OCI-LY1 (cell line): ENCODE results near the gene MUS81.
"Not testable (repeated sequence)": the region's sequence is repeated elsewhere in the genome, so short reads cannot be mapped to it uniquely, and the experiment has no call there.

Experiments
- H2AFZ ChIP-seq: fragments of 200-600 bp; sonication (generic), shearing (Covaris generic); 2 replicates; pipeline ENCODE4 v1.6.0; 2014; ENCODE audit warnings: antibody characterized with exemption, mild to moderate bottlenecking, low read length
- H3F3A ChIP-seq: fragments of 200-600 bp; sonication (generic), shearing (Covaris generic); 2 replicates; pipeline ENCODE4 v1.6.0; 2014; ENCODE audit warnings: mild to moderate bottlenecking, antibody characterized with exemption, low read length, moderate library complexity; ENCODE audit not compliant: insufficient read depth
- H3K27ac ChIP-seq: fragments of 200-600 bp; sonication (generic); 2 replicates; pipeline ENCODE4 v1.5.1; 2014; ENCODE audit warnings: low read length, mixed run types, mild to moderate bottlenecking, low read depth; ENCODE audit not compliant: poor library complexity, severe bottlenecking
- H3K27me3 ChIP-seq: fragments of 200-600 bp; sonication (generic); 2 replicates; pipeline ENCODE4 v1.6.0; 2014; ENCODE audit warnings: antibody characterized with exemption, mild to moderate bottlenecking, low read length, moderate library complexity; ENCODE audit not compliant: insufficient read depth
- H3K36me3 ChIP-seq: fragments of 200-600 bp; sonication (generic); 2 replicates; pipeline ENCODE4 v1.6.1; 2014; ENCODE audit warnings: mild to moderate bottlenecking, antibody characterized with exemption, low read length, moderate library complexity, mixed read lengths; ENCODE audit not compliant: insufficient read depth
- H3K4me1 ChIP-seq: fragments of 200-600 bp; sonication (generic); 2 replicates; pipeline ENCODE4 v1.5.1; 2014; ENCODE audit warnings: mild to moderate bottlenecking, low read length, moderate library complexity; ENCODE audit not compliant: insufficient read depth, severe bottlenecking
- H3K4me2 ChIP-seq: fragments of 200-600 bp; sonication (generic), shearing (Covaris generic); 2 replicates; pipeline ENCODE4 v1.6.1; 2014; ENCODE audit warnings: low read length
- H3K4me3 ChIP-seq: fragments of 200-600 bp; sonication (generic); 2 replicates; pipeline ENCODE4 v1.5.1; 2014; ENCODE audit warnings: low read length, low read depth, mild to moderate bottlenecking, mixed read lengths; ENCODE audit not compliant: poor library complexity, severe bottlenecking
- H3K79me2 ChIP-seq: fragments of 200-600 bp; shearing (Covaris generic); 2 replicates; pipeline ENCODE4 v1.6.1; 2016; ENCODE audit warnings: mixed run types, low read length, mixed read lengths; ENCODE audit not compliant: insufficient read depth
- H3K9ac ChIP-seq: fragments of 200-600 bp; sonication (generic), shearing (Covaris generic); 2 replicates; pipeline ENCODE4 v1.6.1; 2014; ENCODE audit warnings: mild to moderate bottlenecking, low read length, mixed read lengths
- H3K9me2 ChIP-seq: fragments of 200-600 bp; sonication (generic), shearing (Covaris generic); 2 replicates; pipeline ENCODE4 v1.6.1; 2014; ENCODE audit warnings: low read depth, mild to moderate bottlenecking, low read length, mixed read lengths
- H3K9me3 ChIP-seq: fragments of 200-600 bp; shearing (Covaris generic); 2 replicates; pipeline ENCODE4 v1.6.1; 2014; ENCODE audit warnings: low read length, mixed read lengths
- H4K20me1 ChIP-seq: fragments of 200-600 bp; sonication (generic), shearing (Covaris generic); 2 replicates; pipeline ENCODE4 v1.6.0; 2016; ENCODE audit warnings: mild to moderate bottlenecking, low read length; ENCODE audit not compliant: insufficient read depth
- CTCF ChIP-seq: fragments of 200-600 bp; sonication (generic), shearing (Covaris generic); IDR thresholded peaks from 2 replicates; pipeline ENCODE4 v1.5.1; 2017; ENCODE audit warnings: mild to moderate bottlenecking, antibody characterized with exemption, low read length, moderate library complexity, mixed read lengths
- EZH2 ChIP-seq: fragments of 200-600 bp; sonication (generic), shearing (Covaris generic); IDR thresholded peaks from 2 replicates; pipeline ENCODE4 v1.8.0; 2017; ENCODE audit warnings: borderline replicate concordance, mixed run types, mild to moderate bottlenecking, antibody characterized with exemption, low read length, moderate library complexity, mixed read lengths

Gene MUS81

GRCh38 chr11:65822776-65823528 lies 37.3 kb upstream of the MUS81 start:
- H3K36me3 ChIP-seq = no peaks in the 10 kb centered on the region
- no peak overlapping the region for H3K4me2 ChIP-seq
- no peaks in the 10 kb centered on the region for H3K9me2 ChIP-seq
- no peaks in the 10 kb centered on the region for H3F3A ChIP-seq
- H3K79me2 ChIP-seq = no peaks in the 10 kb centered on the region
- no peaks in the 10 kb centered on the region for H4K20me1 ChIP-seq
- no peaks in the 10 kb centered on the region for H3K4me1 ChIP-seq
- no peak overlapping the region for H3K9ac ChIP-seq
- peaks cover 11% of the 10 kb centered on the region; the same call in 1 of the 2 replicates for H3K27me3 ChIP-seq
- TF ChIP-seq EZH2 (no peak), CTCF (no peak)
- H3K4me3 ChIP-seq = no peak overlapping the region
- no peak overlapping the region for H3K27ac ChIP-seq
- H3K9me3 ChIP-seq = no peaks in the 10 kb centered on the region
- no peak overlapping the region for H2AFZ ChIP-seq

- Histone ChIP-seq H3K36me3 (no peaks in the 10 kb centered on the region), H3K4me1 (no peaks in the 10 kb centered on the region), H3K4me3 (no peak overlapping the region), H3K9ac (no peak overlapping the region), H2AFZ (no peak overlapping the region), H3K27ac (no peak overlapping the region), H3F3A (no peaks in the 10 kb centered on the region), H3K4me2 (no peak overlapping the region), H3K9me2 (no peaks in the 10 kb centered on the region), H4K20me1 (no peaks in the 10 kb centered on the region), H3K27me3 (0 out of 2 replicates have a peak, but pooled peaks cover 4% of the 10 kb centered on the region), H3K79me2 (no peaks in the 10 kb centered on the region), H3K9me3 (no peaks in the 10 kb centered on the region)
- TF ChIP-seq CTCF (no peak), EZH2 (no peak)
These were observed 33.1 kb upstream of the MUS81 start for GRCh38 chr11:65826984-65827735.

GRCh38 chr11:65829459-65829858 lies 30.8 kb upstream of the MUS81 start:
- no peaks in the 10 kb centered on the region for H4K20me1 ChIP-seq
- H3K4me1 ChIP-seq = no peaks in the 10 kb centered on the region
- no peaks in the 10 kb centered on the region for H3K9me2 ChIP-seq
- no peaks in the 10 kb centered on the region for H3F3A ChIP-seq
- H3K27ac ChIP-seq = no peak overlapping the region
- no peaks in the 10 kb centered on the region for H3K9me3 ChIP-seq
- H3K9ac ChIP-seq = no peak overlapping the region
- H3K79me2 ChIP-seq = no peaks in the 10 kb centered on the region
- TF ChIP-seq CTCF (no peak), EZH2 (no peak)
- no peak overlapping the region for H3K4me3 ChIP-seq
- H3K4me2 ChIP-seq = no peak overlapping the region
- no peaks in the 10 kb centered on the region for H3K36me3 ChIP-seq
- no peaks in the 10 kb centered on the region for H3K27me3 ChIP-seq
- no peak overlapping the region for H2AFZ ChIP-seq

- not testable (repeated sequence) for H3K4me2 ChIP-seq, H3K27me3 ChIP-seq, H3K36me3 ChIP-seq, H3K4me1 ChIP-seq, H3F3A ChIP-seq, H3K9me3 ChIP-seq, H3K9ac ChIP-seq, H3K4me3 ChIP-seq, H3K79me2 ChIP-seq, H3K27ac ChIP-seq, H2AFZ ChIP-seq, H4K20me1 ChIP-seq, H3K9me2 ChIP-seq
These were observed 28.0 kb upstream of the MUS81 start for GRCh38 chr11:65832231-65832630.
